Lower leg skin (tissue), 4 donors: Measurements from ENCODE around the gene F13A1. TPM values are rescaled to one million over a fixed set of nuclear protein-coding genes. Genes with fewer than 3 reads are reported as not detected.

Source experiments
- DNase-seq, 2 donors: peaks; one replicate each; pipeline ENCODE4 v3.0.0-alpha.2; 2019; ENCODE audit warnings: low spot score in 2 of 2
- H3K4me3 ChIP-seq: fragments of 200-600 bp; sonication (generic); 2 replicates; pipeline ENCODE4 v1.5.1; 2017; ENCODE audit warnings: mild to moderate bottlenecking, low read depth; ENCODE audit not compliant: poor library complexity, severe bottlenecking
- CTCF ChIP-seq, 3 donors: fragments of 450-650 bp; IDR thresholded peaks; one replicate each; pipeline ENCODE4 v1.5.1; 2016; ENCODE audit warnings: antibody characterized with exemption in 3 of 3, mild to moderate bottlenecking in 3 of 3, moderate library complexity in 2 of 3
- POLR2A ChIP-seq, 2 donors: fragments of 450-650 bp; IDR thresholded peaks; one replicate each; pipeline ENCODE4 v1.6.1; 2016 to 2017; ENCODE audit warnings: antibody characterized with exemption in 2 of 2, mild to moderate bottlenecking in 1 of 2, moderate library complexity in 1 of 2
- WGBS, 2 donors: methylation state at CpG; one replicate each; pipeline ENCODE4 v1.1.5; 2018; 5-methylcytosine and 5-hydroxymethylcytosine counted together
- intact Hi-C: fragments of 100-400 bp; cut with DNase I; formaldehyde crosslinking; loops from one replicate; pipeline ENCODE4 v1.15.0; 2023; ENCODE audit warnings: low total_unique reads
- total RNA-seq, 4 donors: library from RNA; depleted of rRNA; stranded (reverse); fragments of >200 nt; gene quantifications; one replicate each; pipeline ENCODE4 v1.1.0, GENCODE V29; 2016

Gene F13A1
- total RNA-seq, 4 donors from 2014 or later: 7.8 to 46.5 (median 16.0) TPM

DNA sequence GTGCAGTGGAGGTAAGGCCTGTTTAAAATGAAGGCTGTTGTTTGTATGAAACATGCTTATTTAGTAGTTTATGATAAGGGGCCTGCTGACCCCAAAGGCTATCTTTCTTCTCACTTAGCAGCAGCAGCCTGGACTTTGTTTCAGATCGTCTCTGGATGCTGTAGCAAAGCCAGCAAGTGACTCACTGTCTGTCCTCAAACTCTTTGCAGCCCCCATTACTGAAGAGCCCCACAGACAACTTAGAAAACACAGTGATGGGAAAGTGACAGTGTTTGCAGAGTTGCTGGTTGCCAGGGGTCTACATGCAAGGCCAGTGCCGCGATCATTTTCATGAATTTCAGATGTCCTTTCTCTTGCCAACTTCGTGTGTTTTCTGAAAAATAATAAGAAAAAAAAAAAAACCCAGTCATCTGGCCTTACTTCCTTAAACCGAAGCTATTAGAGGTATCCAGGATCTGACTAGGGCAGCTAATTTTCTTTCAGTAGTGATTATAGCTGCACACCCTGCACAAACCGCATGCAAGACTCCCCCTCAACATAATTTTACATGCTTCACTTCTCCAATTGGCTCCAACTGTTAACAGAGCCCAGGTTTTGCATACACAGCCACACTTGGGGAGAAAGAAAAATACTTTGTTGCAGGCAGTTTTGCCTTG lies 11.6 kb upstream of the F13A1 start:
- no peak overlapping the region for H3K4me3 ChIP-seq
- no peak for TF ChIP-seq CTCF (IDR thresholded peaks at IDR 0.05)
- TF ChIP-seq POLR2A (IDR thresholded peaks at IDR 0.05): no peak
- no peak for DNase-seq
- intact Hi-C loops: no loop called here
- WGBS, 2 donors: 37 to 44% methylated on average over 6 of the region's 6 CpGs

- intact Hi-C loops: no loop called here
- H3K4me3 ChIP-seq: no peak overlapping the region
- DNase-seq: no peak
- WGBS, 2 donors: 50 to 58% methylated on average over 6 of the region's 6 CpGs
- TF ChIP-seq POLR2A (IDR thresholded peaks at IDR 0.05) (no peak), CTCF (IDR thresholded peaks at IDR 0.05) (no peak)
These were observed 10.9 kb upstream of the F13A1 start for GRCh38 chr6:6331393-6331792.

DNA sequence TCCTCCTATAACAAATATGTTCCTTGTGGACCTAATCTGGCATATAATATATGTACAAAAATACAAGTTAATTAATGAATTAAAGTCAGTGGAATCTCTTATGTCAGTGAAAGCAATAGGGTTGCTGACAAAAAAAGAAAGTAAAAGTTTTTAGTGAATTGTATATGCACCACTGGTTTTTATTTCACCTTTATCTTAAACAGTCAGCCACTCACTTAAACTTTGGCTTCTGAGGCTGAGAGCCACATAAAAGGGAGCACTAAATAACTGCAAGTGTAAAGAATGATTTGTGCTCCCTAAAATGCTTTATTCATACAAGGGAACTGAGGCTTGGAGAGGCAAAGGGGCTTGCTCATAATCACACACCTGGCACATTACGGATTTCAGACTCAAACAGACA lies 9.9 kb upstream of the F13A1 start:
- TF ChIP-seq POLR2A (IDR thresholded peaks at IDR 0.05) (no peak), CTCF (IDR thresholded peaks at IDR 0.05) (no peak)
- DNase-seq: no peak
- 85 to 94% methylated on average over 1 of the region's 1 CpG for WGBS, 2 donors
- intact Hi-C loops: no loop called here
- H3K4me3 ChIP-seq: no peak overlapping the region

DNA sequence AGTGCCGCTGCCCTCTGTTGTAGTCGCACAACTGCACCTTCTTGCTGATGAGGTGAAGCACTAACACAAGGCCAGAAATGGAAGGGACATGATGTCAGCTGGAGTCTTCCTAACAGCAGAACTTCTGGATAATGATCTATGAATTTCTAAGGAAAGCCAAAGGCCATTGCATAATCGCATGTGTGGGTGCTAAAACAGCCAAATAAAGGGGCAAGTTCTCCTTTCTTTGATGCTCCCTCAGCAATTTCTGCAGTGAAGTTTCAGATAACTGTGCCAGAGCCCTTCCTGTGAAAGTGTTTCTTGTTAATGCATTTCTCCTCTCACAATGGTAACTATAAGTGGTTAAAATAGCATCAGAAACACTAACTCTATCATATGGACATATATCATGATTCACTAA lies 8.0 kb upstream of the F13A1 start:
- 56 to 77% methylated on average over 3 of the region's 3 CpGs for WGBS, 2 donors
- intact Hi-C loops: no loop called here
- no peak for DNase-seq
- no peak for TF ChIP-seq POLR2A (IDR thresholded peaks at IDR 0.05)
- TF ChIP-seq CTCF (IDR thresholded peaks at IDR 0.05): no peak
- H3K4me3 ChIP-seq: no peak overlapping the region

GRCh38 chr6:6323352-6323751 lies 2.9 kb upstream of the F13A1 start:
- intact Hi-C loops: no loop called here
- TF ChIP-seq POLR2A (IDR thresholded peaks at IDR 0.05): no peak
- TF ChIP-seq CTCF (IDR thresholded peaks at IDR 0.05): no peak
- DNase-seq: no peak
- WGBS, 2 donors: 92 to 98% methylated on average over 5 of the region's 5 CpGs
- H3K4me3 ChIP-seq: no peak overlapping the region

DNA sequence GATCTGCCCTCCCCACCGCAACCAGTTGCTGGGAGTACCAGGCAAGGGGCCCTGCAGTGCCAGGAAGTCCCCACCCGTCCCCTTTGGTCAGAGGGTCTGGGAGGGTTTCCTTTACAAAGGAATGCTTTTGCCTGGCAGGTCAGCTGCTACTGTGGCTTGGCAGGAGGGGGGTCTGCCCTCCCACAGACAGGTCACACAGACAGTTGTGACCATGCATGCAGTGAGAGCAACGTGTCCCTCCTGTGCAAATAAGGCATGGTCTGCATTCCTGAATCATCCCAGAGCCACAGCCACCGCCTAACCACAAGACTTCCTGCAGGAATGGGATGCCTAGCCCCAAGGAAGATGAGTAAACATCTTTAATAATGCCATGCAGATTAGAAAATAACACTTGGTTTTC lies 439 bp upstream of the F13A1 start:
- no peak overlapping the region for H3K4me3 ChIP-seq
- WGBS, 2 donors: 28 to 31% methylated on average over 4 of the region's 4 CpGs
- no peak for DNase-seq
- intact Hi-C loops: no loop called here
- TF ChIP-seq POLR2A (IDR thresholded peaks at IDR 0.05) (no peak), CTCF (IDR thresholded peaks at IDR 0.05) (no peak)
